ENCODE results near the gene DYNLL1. TPM values are rescaled to one million over a fixed set of nuclear protein-coding genes. Genes with fewer than 3 reads are reported as not detected.

Gene DYNLL1
- total and polyA plus RNA-seq, 4 donors, result 101 to 275 (median 183) TPM

DNA sequence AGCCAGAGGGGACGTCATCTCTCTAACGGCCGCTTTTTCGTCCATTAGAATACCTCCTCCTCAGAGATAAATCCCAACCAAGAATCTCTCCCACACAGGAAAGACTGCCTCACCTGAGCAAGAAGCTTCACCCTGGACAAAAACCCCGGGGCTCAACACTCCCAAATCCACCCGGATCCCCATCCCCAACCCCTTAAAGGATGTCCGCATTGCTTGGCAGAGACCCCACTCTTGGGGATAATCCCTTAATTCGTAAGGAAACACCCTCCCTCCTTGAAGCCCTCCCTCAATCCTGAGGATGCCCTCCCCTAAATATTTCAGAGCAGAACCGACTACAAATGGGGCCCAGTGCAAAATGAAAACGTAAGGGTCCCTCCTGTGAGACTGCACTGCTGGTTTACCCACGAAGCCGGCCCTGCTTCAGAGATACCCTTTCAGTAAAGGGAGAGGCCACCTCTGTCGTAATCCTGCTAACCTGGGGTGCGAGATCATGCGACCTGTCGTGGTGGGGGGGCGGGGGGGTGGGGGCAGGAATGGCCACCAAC lies 655 bp upstream of the DYNLL1 start:
- TF ChIP-seq YY1 (IDR thresholded peaks at IDR 0.05), result no peak
- no peak for TF ChIP-seq JUND (IDR thresholded peaks at IDR 0.05)
- TF ChIP-seq, protein P1, sequence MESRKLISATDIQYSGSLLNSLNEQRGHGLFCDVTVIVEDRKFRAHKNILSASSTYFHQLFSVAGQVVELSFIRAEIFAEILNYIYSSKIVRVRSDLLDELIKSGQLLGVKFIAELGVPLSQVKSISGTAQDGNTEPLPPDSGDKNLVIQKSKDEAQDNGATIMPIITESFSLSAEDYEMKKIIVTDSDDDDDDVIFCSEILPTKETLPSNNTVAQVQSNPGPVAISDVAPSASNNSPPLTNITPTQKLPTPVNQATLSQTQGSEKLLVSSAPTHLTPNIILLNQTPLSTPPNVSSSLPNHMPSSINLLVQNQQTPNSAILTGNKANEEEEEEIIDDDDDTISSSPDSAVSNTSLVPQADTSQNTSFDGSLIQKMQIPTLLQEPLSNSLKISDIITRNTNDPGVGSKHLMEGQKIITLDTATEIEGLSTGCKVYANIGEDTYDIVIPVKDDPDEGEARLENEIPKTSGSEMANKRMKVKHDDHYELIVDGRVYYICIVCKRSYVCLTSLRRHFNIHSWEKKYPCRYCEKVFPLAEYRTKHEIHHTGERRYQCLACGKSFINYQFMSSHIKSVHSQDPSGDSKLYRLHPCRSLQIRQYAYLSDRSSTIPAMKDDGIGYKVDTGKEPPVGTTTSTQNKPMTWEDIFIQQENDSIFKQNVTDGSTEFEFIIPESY (IDR thresholded peaks at IDR 0.05), result no peak
- no peak for TF ChIP-seq SP1 (IDR thresholded peaks at IDR 0.05)
- TF ChIP-seq RAD21 (IDR thresholded peaks at IDR 0.05), result no peak
- no peak for TF ChIP-seq HNF4A (conservative IDR thresholded peaks at IDR 0.05)
- TF ChIP-seq TAF1 (conservative IDR thresholded peaks at IDR 0.05), result no peak
- no peak for TF ChIP-seq HNF4G (IDR thresholded peaks at IDR 0.05)
- TF ChIP-seq, protein P2, sequence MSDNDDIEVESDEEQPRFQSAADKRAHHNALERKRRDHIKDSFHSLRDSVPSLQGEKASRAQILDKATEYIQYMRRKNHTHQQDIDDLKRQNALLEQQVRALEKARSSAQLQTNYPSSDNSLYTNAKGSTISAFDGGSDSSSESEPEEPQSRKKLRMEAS (IDR thresholded peaks at IDR 0.05), result no peak
- TF ChIP-seq, protein P3, sequence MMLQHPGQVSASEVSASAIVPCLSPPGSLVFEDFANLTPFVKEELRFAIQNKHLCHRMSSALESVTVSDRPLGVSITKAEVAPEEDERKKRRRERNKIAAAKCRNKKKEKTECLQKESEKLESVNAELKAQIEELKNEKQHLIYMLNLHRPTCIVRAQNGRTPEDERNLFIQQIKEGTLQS (IDR thresholded peaks at IDR 0.05), result no peak
- no peak for TF ChIP-seq RXRA (IDR thresholded peaks at IDR 0.05)
- no peak for TF ChIP-seq EGR1 (IDR thresholded peaks at IDR 0.05; ENCODE audit: low read depth in 2 of 2)
- no peak for TF ChIP-seq GABPA (IDR thresholded peaks at IDR 0.05 in 1 of 2, conservative IDR thresholded peaks at IDR 0.05 in 1 of 2)
- Histone ChIP-seq H3K4me1 (ENCODE audit: control insufficient read depth in 4 of 4, insufficient read depth in 4 of 4, low read length in 3 of 4) (peaks cover 0 to 19% (median 12%) of the 10 kb centered on the region in 4 donors), H3K9me3 (ENCODE audit: control insufficient read depth in 4 of 4, low read length in 3 of 4) (no peaks in the 10 kb centered on the region), H3K27ac (ENCODE audit: low read depth in 1 of 2, low read length in 2 of 2) (no peak overlapping the region), H3K4me3 (ENCODE audit: low read depth in 1 of 3, low read length in 3 of 3) (peak overlapping the region; percentile 40 to 85 (median 56)), H3K9ac (ENCODE audit: low read depth in 1 of 2, low read length in 2 of 2) (no peak overlapping the region), H3K36me3 (ENCODE audit: control insufficient read depth in 4 of 4, insufficient read depth in 3 of 4, low read depth in 1 of 4, low read length in 3 of 4) (peaks cover 0 to 11% (median 3%) of the 10 kb centered on the region in 4 donors), H3K27me3 (ENCODE audit: control insufficient read depth in 4 of 4, insufficient read depth in 4 of 4, low read length in 3 of 4) (no peaks in the 10 kb centered on the region)
- no peak for DNase-seq (ENCODE audit: low spot score)
- 31% methylated on average over 17 of the region's 17 CpGs for WGBS

DNA sequence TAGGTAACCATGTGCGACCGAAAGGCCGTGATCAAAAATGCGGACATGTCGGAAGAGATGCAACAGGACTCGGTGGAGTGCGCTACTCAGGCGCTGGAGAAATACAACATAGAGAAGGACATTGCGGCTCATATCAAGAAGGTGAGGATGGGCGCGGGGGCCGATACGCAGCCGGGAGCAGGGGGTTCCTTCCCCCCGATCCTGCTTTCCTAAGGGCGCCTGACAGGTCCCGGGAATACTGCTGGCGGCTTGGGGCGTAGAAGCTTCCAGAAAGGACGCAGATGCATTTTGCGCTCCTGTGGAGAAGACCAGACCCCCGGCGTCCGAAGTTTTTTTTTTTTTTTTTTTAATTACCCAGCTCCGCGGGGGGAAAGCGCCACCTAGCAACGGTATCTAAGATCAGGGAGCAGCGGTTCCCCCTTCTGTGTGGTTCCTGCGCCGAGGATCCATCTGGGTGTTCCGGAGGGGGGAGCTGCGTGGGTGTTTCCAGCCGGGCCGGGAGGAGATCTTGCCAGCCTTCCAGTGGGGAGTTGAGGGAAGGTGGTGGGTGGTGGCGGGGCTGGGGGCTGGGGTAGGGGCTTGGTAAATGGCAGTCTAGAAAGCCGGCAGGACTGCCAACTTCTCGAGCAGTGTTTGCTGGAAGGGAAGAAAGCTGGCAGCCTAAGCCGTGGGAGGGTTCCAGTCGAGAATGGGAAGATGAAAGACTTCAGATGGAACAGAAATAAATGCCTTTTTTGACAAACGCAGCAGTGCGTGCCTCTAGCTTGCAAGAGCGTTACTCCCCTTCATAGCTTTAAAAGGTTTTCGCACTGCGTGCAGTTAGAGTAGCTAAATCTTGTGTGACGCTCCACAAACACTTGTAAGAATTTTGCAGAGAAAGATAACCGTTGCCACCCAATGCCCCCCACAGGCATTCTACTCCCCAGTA lies 764 bp downstream of the DYNLL1 start:
- under 1% methylated on average over 47 of the region's 47 CpGs for WGBS
- Histone ChIP-seq H3K36me3 (ENCODE audit: control insufficient read depth in 4 of 4, insufficient read depth in 3 of 4, low read depth in 1 of 4, low read length in 3 of 4) (peaks cover 5 to 15% (median 8%) of the 10 kb centered on the region in 4 donors), H3K9me3 (ENCODE audit: control insufficient read depth in 4 of 4, low read length in 3 of 4) (no peaks in the 10 kb centered on the region), H3K27ac (ENCODE audit: low read depth in 1 of 2, low read length in 2 of 2) (peak overlapping the region; percentile 75 to 85), H3K4me3 (ENCODE audit: low read depth in 1 of 3, low read length in 3 of 3) (peak overlapping the region; percentile 82 to 95 (median 85)), H3K27me3 (ENCODE audit: control insufficient read depth in 4 of 4, insufficient read depth in 4 of 4, low read length in 3 of 4) (no peaks in the 10 kb centered on the region), H3K9ac (ENCODE audit: low read depth in 1 of 2, low read length in 2 of 2) (peak overlapping the region; percentile 47 to 53), H3K4me1 (ENCODE audit: control insufficient read depth in 4 of 4, insufficient read depth in 4 of 4, low read length in 3 of 4) (peaks cover 0 to 19% (median 12%) of the 10 kb centered on the region in 4 donors)
- peak; percentile 67 for DNase-seq (ENCODE audit: low spot score)
- TF ChIP-seq, protein P4, sequence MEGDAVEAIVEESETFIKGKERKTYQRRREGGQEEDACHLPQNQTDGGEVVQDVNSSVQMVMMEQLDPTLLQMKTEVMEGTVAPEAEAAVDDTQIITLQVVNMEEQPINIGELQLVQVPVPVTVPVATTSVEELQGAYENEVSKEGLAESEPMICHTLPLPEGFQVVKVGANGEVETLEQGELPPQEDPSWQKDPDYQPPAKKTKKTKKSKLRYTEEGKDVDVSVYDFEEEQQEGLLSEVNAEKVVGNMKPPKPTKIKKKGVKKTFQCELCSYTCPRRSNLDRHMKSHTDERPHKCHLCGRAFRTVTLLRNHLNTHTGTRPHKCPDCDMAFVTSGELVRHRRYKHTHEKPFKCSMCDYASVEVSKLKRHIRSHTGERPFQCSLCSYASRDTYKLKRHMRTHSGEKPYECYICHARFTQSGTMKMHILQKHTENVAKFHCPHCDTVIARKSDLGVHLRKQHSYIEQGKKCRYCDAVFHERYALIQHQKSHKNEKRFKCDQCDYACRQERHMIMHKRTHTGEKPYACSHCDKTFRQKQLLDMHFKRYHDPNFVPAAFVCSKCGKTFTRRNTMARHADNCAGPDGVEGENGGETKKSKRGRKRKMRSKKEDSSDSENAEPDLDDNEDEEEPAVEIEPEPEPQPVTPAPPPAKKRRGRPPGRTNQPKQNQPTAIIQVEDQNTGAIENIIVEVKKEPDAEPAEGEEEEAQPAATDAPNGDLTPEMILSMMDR (IDR thresholded peaks at IDR 0.05; ENCODE audit: low read depth, low read length, missing input control), result no peak
- TF ChIP-seq FOXA1 (IDR thresholded peaks at IDR 0.05) (no peak), RAD21 (IDR thresholded peaks at IDR 0.05) (peak; percentile 9 to 17), EGR1 (IDR thresholded peaks at IDR 0.05; ENCODE audit: low read depth in 2 of 2) (peak; percentile 20 to 73)

Data from liver (tissue), 9 donors.